Peyer's patch (tissue), 4 donors: ENCODE measurements around the gene PTPRM. TPM values are rescaled to one million over a fixed set of nuclear protein-coding genes. Genes with fewer than 3 reads are reported as not detected.

Experiments used
- DNase-seq, 3 donors: peaks; one replicate each; pipeline ENCODE4 v3.0.0-alpha.2; 2017 to 2019
- H3K27ac ChIP-seq, 4 donors: fragments of 200-600 bp; sonication (generic); one replicate each; pipeline ENCODE4 v1.5.1; 2016 to 2019
- H3K27me3 ChIP-seq, 2 donors: fragments of 200-600 bp; sonication (generic); one replicate each; pipeline ENCODE4 v1.5.1; 2019
- H3K36me3 ChIP-seq, 3 donors: fragments of 200-600 bp; sonication (generic); one replicate each; pipeline ENCODE4 v1.5.1; 2016 to 2019
- H3K4me1 ChIP-seq, 4 donors: fragments of 200-600 bp; sonication (generic); one replicate each; pipeline ENCODE4 v1.5.1; 2016 to 2019
- H3K4me3 ChIP-seq, 4 donors: fragments of 200-600 bp; sonication (generic); 1 replicate in 3 of 4; 2 replicates in 1 of 4; pipeline ENCODE4 v1.5.1; 2016 to 2019; ENCODE audit warnings: mild to moderate bottlenecking in 1 of 4
- H3K9me3 ChIP-seq, 4 donors: fragments of 200-600 bp; sonication (generic); one replicate each; pipeline ENCODE4 v1.5.1; 2016 to 2019; ENCODE audit warnings: mild to moderate bottlenecking in 1 of 4
- POLR2A ChIP-seq, 2 donors: fragments of 450-650 bp; IDR thresholded peaks; one replicate each; pipeline ENCODE4 v1.5.1; 2017; ENCODE audit warnings: antibody characterized with exemption in 2 of 2, mild to moderate bottlenecking in 2 of 2, moderate library complexity in 2 of 2
- total RNA-seq, 4 donors: library from RNA; depleted of rRNA; stranded (reverse); fragments of >200 nt; gene quantifications; one replicate each; pipeline ENCODE4 v1.1.0, GENCODE V29; 2016
- TF ChIP-seq, protein P1 (sequence below), 6 experiments: fragments of 450-650 bp in 4 of 6; fragments of 200-600 bp in 2 of 6; sonication (generic) in 1 of 6; IDR thresholded peaks; one replicate each; pipeline ENCODE4 v1.5.1; 2017 to 2019; ENCODE audit warnings: antibody characterized with exemption in 6 of 6, mild to moderate bottlenecking in 3 of 6, moderate library complexity in 1 of 6

The PTPRM gene
- total RNA-seq, 4 donors from 2014 or later = 39.6 to 211 (median 80.3) TPM

GRCh38 chr18:7748251-7749007, 181.3 kb downstream of the PTPRM start:
- DNase-seq = no peak
- Histone ChIP-seq H3K9me3 (no peaks in the 10 kb centered on the region), H3K27ac (peak overlapping the region in 1 of 4 donors; percentile 8), H3K27me3 (no peaks in the 10 kb centered on the region), H3K36me3 (no peaks in the 10 kb centered on the region), H3K4me1 (peaks cover 0 to 14% (median 0%) of the 10 kb centered on the region in 4 donors), H3K4me3 (no peak overlapping the region)
- TF ChIP-seq POLR2A (IDR thresholded peaks at IDR 0.05) = no peak
- TF ChIP-seq, protein P1, sequence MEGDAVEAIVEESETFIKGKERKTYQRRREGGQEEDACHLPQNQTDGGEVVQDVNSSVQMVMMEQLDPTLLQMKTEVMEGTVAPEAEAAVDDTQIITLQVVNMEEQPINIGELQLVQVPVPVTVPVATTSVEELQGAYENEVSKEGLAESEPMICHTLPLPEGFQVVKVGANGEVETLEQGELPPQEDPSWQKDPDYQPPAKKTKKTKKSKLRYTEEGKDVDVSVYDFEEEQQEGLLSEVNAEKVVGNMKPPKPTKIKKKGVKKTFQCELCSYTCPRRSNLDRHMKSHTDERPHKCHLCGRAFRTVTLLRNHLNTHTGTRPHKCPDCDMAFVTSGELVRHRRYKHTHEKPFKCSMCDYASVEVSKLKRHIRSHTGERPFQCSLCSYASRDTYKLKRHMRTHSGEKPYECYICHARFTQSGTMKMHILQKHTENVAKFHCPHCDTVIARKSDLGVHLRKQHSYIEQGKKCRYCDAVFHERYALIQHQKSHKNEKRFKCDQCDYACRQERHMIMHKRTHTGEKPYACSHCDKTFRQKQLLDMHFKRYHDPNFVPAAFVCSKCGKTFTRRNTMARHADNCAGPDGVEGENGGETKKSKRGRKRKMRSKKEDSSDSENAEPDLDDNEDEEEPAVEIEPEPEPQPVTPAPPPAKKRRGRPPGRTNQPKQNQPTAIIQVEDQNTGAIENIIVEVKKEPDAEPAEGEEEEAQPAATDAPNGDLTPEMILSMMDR (IDR thresholded peaks at IDR 0.05) = no peak

GRCh38 chr18:7749008-7749405, 181.9 kb downstream of the PTPRM start:
- no peaks in the 10 kb centered on the region for H3K9me3 ChIP-seq
- no peaks in the 10 kb centered on the region for H3K27me3 ChIP-seq
- peaks cover 0 to 14% (median 0%) of the 10 kb centered on the region in 4 donors for H3K4me1 ChIP-seq
- H3K36me3 ChIP-seq = no peaks in the 10 kb centered on the region
- DNase-seq = no peak
- H3K4me3 ChIP-seq = no peak overlapping the region
- no peak for TF ChIP-seq POLR2A (IDR thresholded peaks at IDR 0.05)
- TF ChIP-seq, protein P1 (IDR thresholded peaks at IDR 0.05) = no peak
- no peak overlapping the region for H3K27ac ChIP-seq

- H3K4me1 ChIP-seq = peaks cover 0 to 14% (median 0%) of the 10 kb centered on the region in 4 donors
- TF ChIP-seq POLR2A (IDR thresholded peaks at IDR 0.05) = no peak
- TF ChIP-seq, protein P1 (IDR thresholded peaks at IDR 0.05) = no peak
- H3K27ac ChIP-seq = no peak overlapping the region
- H3K27me3 ChIP-seq = no peaks in the 10 kb centered on the region
- H3K9me3 ChIP-seq = no peaks in the 10 kb centered on the region
- H3K4me3 ChIP-seq = no peak overlapping the region
- no peak for DNase-seq
- no peaks in the 10 kb centered on the region for H3K36me3 ChIP-seq
Observed at GRCh38 chr18:7749510-7749981, 182.4 kb downstream of the PTPRM start.

DNA sequence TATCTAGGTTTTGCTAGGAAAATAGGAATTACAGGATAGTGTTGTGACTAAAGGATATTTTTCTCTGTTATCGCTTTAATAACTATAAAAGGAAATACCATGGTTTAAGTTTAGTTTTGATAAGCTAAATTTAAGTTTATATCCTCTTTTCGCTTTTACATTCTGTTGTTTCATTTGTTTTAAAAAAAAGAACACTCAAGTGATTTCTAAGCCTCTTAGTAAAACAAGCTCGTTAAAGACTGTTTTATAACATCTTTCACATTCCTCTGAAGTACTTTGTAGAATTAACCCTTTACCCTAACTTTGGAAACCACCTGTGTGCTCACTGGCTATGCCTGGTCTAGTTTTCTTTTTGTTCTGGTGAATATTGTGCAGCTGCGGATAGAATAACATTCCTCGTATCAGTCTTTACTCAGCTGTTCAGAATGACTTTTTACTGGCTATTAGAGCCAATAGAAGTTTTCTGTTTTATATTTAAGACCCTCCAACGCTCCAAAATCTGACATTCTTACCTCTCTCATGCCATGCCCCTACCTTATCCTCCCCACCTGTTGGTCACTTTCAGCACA, 183.1 kb downstream of the PTPRM start:
- H3K36me3 ChIP-seq = no peaks in the 10 kb centered on the region
- H3K4me1 ChIP-seq = peaks cover 0 to 14% (median 0%) of the 10 kb centered on the region in 4 donors
- H3K9me3 ChIP-seq = no peaks in the 10 kb centered on the region
- no peaks in the 10 kb centered on the region for H3K27me3 ChIP-seq
- DNase-seq = no peak
- H3K4me3 ChIP-seq = no peak overlapping the region
- TF ChIP-seq, protein P1 (IDR thresholded peaks at IDR 0.05) = no peak
- H3K27ac ChIP-seq = no peak overlapping the region

DNA sequence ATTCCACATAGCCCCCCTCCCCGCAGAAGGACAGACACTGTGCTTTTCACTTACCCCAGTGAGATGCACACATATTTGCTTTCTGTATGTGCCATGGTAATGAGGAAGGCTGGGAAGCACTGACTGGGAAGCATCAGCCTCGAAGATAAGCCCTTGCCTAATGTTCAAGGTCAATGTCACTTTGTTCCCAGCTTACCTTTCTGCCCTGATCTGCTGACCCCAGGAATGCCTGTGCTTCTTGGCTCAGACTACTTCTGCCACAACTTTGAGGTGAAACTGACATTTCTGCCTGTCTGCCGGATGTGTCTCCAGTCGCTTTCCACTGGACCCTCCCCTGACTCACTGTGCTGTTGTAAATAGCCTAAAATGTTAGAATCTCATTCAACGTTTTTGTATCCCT, 183.8 kb downstream of the PTPRM start:
- DNase-seq = no peak
- Histone ChIP-seq H3K27me3 (no peaks in the 10 kb centered on the region), H3K36me3 (no peaks in the 10 kb centered on the region), H3K9me3 (no peaks in the 10 kb centered on the region), H3K27ac (no peak overlapping the region), H3K4me1 (peaks cover 0 to 14% (median 0%) of the 10 kb centered on the region in 4 donors), H3K4me3 (no peak overlapping the region)
- TF ChIP-seq POLR2A (IDR thresholded peaks at IDR 0.05) = no peak
- TF ChIP-seq, protein P1 (IDR thresholded peaks at IDR 0.05) = no peak
